Activated CD4-positive, alpha-beta T cell treated with anti-CD3 and anti-CD28 coated beads, Interleukin-2, amount 10 ng/mL, durations not matched to agents 7 days and 5 days (primary cell): Measurements from ENCODE around the gene SNRPD3. TPM values are rescaled to one million over a fixed set of nuclear protein-coding genes. Genes with fewer than 3 reads are reported as not detected.
A peak's percentile ranks its signal among the peaks of the same experiment; 100 is the strongest.
"Not testable (repeated sequence)": the region's sequence is repeated elsewhere in the genome, so short reads cannot be mapped to it uniquely, and the experiment has no call there.

ENCODE experiments used
- CTCF ChIA-PET: fragments of 350-600 bp; sonication (Branson Sonifier 250); formaldehyde crosslinking; loops from one replicate; lab custom pipeline; 2021; ENCODE audit warnings: antibody characterized with exemption; lab: Charles Lee
- POLR2A ChIA-PET: fragments of 350-600 bp; sonication (Branson Sonifier 250); formaldehyde crosslinking; loops from one replicate; lab custom pipeline; 2021; ENCODE audit warnings: antibody characterized with exemption; lab: Charles Lee
- DNase-seq: peaks from one replicate; pipeline ENCODE4 v3.0.0-alpha.2; 2020
- H3K27ac Mint-ChIP-seq: one replicate; pipeline ENCODE4 v1.8.0; 2021; ENCODE audit warnings: mild to moderate bottlenecking, moderate library complexity, mixed read lengths
- H3K27me3 Mint-ChIP-seq: one replicate; pipeline ENCODE4 v1.8.0; 2021; ENCODE audit warnings: mixed read lengths
- H3K36me3 Mint-ChIP-seq: one replicate; pipeline ENCODE4 v1.8.0; 2021; ENCODE audit warnings: low read depth, mixed read lengths
- H3K4me1 Mint-ChIP-seq: one replicate; pipeline ENCODE4 v1.8.0; 2021; ENCODE audit warnings: mixed read lengths
- H3K4me3 Mint-ChIP-seq: one replicate; pipeline ENCODE4 v1.8.0; 2021; ENCODE audit warnings: mild to moderate bottlenecking, moderate library complexity, mixed read lengths
- H3K9me3 Mint-ChIP-seq: one replicate; pipeline ENCODE4 v1.8.0; 2021; ENCODE audit warnings: mixed read lengths
- total RNA-seq, 2 experiments: library from RNA; stranded (reverse); gene quantifications; one replicate each; pipeline ENCODE4 v1.2.3, GENCODE V29; 2021

SNRPD3 gene
- total RNA-seq, 2 experiments from 2014 or later, result 120 to 139 TPM

GRCh38 chr22:24518771-24519485, 36.9 kb upstream of the SNRPD3 start:
- CTCF ChIA-PET, result no interaction called here
- H3K4me3 Mint-ChIP-seq, result no peak overlapping the region
- H3K9me3 Mint-ChIP-seq, result no peaks in the 10 kb centered on the region
- H3K36me3 Mint-ChIP-seq, result no peaks in the 10 kb centered on the region
- no peak overlapping the region for H3K27ac Mint-ChIP-seq
- peaks cover 14% of the 10 kb centered on the region for H3K4me1 Mint-ChIP-seq
- no peak for DNase-seq
- POLR2A ChIA-PET, result no interaction called here
- peaks cover 6% of the 10 kb centered on the region for H3K27me3 Mint-ChIP-seq

DNA sequence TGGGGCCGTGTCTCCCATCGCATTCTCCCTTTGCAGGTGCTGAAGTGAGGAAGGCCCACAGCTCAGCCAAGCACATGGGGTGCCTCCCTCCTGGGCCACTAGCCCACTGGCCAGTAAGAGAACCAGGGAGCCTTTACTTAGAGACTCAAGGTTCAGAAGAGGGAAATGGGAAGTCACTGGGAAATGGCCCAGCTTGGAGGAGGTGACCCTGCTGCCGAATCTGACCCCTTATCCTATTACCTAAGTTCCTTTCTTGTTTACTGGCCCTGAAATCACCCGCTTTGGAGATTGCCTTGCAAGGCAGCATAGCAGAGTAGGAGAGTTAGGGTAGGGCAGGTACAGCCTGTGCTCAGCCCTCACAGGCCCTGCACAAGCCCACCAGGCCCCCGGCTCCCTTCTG, 36.3 kb upstream of the SNRPD3 start:
- Mint-ChIP-seq H3K27me3 (peaks cover 6% of the 10 kb centered on the region), H3K4me3 (no peak overlapping the region), H3K4me1 (peaks cover 14% of the 10 kb centered on the region), H3K27ac (no peak overlapping the region), H3K36me3 (no peaks in the 10 kb centered on the region), H3K9me3 (no peaks in the 10 kb centered on the region)
- ChIA-PET POLR2A (no interaction called here), CTCF (no interaction called here)
- DNase-seq, result no peak

DNA sequence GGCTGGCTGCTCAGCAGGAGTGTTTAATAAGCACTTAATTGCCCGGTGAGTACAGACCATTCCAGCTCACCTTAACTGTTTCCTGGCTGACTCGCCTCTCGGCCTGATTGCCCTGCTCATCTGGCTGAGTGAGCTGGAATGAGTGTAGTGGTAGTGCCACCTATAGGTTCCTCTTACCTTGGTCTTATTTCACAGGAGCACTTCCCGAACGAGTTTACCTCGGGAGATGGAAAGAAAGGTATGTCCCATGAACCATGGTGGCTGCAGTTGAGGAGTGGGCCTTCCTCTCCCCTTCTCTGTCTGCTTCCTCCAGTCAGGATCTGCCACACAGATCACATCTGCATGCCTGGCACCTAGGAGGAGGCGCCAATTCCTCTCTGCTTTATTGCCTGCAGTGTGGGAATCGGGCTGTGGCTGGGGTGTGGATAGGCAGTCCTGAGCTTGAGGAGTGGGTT, 34.0 kb upstream of the SNRPD3 start:
- Mint-ChIP-seq H3K4me3 (no peak overlapping the region), H3K27me3 (peaks cover 6% of the 10 kb centered on the region), H3K27ac (no peak overlapping the region), H3K36me3 (no peaks in the 10 kb centered on the region), H3K9me3 (no peaks in the 10 kb centered on the region), H3K4me1 (peaks cover 22% of the 10 kb centered on the region)
- ChIA-PET POLR2A (interaction anchor here (0.6 kb wide), 1 partner anchor 33 kb away, joined by 4 read pairs; no protein-coding TSS in a partner anchor), CTCF (interaction anchor here (0.6 to 1.6 kb wide), 10 partner anchors 16 to 333 kb away, joined by 3 to 7 read pairs (median 3); partner anchors contain the start of gene ADORA2A)
- peak; percentile 63 for DNase-seq

- Mint-ChIP-seq H3K4me1 (peaks cover 16% of the 10 kb centered on the region), H3K4me3 (no peak overlapping the region), H3K36me3 (no peaks in the 10 kb centered on the region), H3K27me3 (no peaks in the 10 kb centered on the region), H3K27ac (no peak overlapping the region), H3K9me3 (no peaks in the 10 kb centered on the region)
- POLR2A ChIA-PET, result no interaction called here
- no peak for DNase-seq
- CTCF ChIA-PET, result interaction anchor here (1.0 kb wide), 1 partner anchor 100 kb away, joined by 4 read pairs; no protein-coding TSS in a partner anchor
These were observed 31.9 kb upstream of the SNRPD3 start for GRCh38 chr22:24523873-24524272.

- Mint-ChIP-seq H3K27me3 (peaks cover 4% of the 10 kb centered on the region), H3K9me3 (no peaks in the 10 kb centered on the region), H3K4me1 (peaks cover 13% of the 10 kb centered on the region), H3K36me3 (no peaks in the 10 kb centered on the region), H3K27ac (no peak overlapping the region), H3K4me3 (no peak overlapping the region)
- DNase-seq, result peak; percentile 88
- ChIA-PET CTCF (interaction anchor here (0.7 to 1.6 kb wide), 4 partner anchors 11 to 101 kb away, joined by 3 to 10 read pairs (median 4); no protein-coding TSS in a partner anchor), POLR2A (no interaction called here)
These were observed 30.3 kb upstream of the SNRPD3 start for GRCh38 chr22:24525416-24526037.

DNA sequence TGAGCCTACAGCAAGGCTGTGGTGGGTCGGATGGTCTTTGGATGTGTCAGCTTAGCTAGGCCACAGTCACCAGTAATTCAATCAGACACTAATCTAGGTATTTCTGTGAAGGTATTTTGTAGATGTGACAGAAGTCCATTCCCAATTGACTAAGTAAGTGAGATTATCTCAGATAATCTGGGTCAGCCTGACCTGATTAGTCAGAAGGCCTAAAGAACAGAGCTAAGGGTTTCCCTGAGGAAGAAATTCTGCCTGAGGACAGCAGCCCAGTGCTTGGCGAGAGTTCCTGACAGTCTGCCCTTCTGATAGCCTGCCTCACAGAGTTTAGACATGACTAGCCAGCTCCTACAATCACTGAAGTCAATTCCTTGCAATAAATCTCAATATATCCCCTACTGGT, 29.6 kb upstream of the SNRPD3 start:
- no peak for DNase-seq
- Mint-ChIP-seq H3K4me1 (peaks cover 13% of the 10 kb centered on the region), H3K9me3 (no peaks in the 10 kb centered on the region), H3K27ac (no peak overlapping the region), H3K27me3 (peaks cover 4% of the 10 kb centered on the region), H3K36me3 (no peaks in the 10 kb centered on the region), H3K4me3 (no peak overlapping the region)
- POLR2A ChIA-PET, result no interaction called here
- CTCF ChIA-PET, result interaction anchor here (0.7 to 1.6 kb wide), 4 partner anchors 10 to 102 kb away, joined by 3 to 10 read pairs (median 4); no protein-coding TSS in a partner anchor

GRCh38 chr22:24529898-24530297, 25.9 kb upstream of the SNRPD3 start:
- ChIA-PET CTCF (interaction anchor here (0.6 to 1.9 kb wide), 7 partner anchors 10 to 108 kb away, joined by 3 to 8 read pairs (median 5); no protein-coding TSS in a partner anchor), POLR2A (no interaction called here)
- Mint-ChIP-seq H3K27me3 (peaks cover 4% of the 10 kb centered on the region), H3K27ac (peak overlapping the region; percentile 58), H3K9me3 (no peaks in the 10 kb centered on the region), H3K4me1 (peaks cover 8% of the 10 kb centered on the region), H3K4me3 (no peak overlapping the region), H3K36me3 (no peaks in the 10 kb centered on the region)
- DNase-seq, result no peak

GRCh38 chr22:24530968-24531367, 24.8 kb upstream of the SNRPD3 start:
- H3K36me3 Mint-ChIP-seq, H3K4me1 Mint-ChIP-seq, H3K9me3 Mint-ChIP-seq, H3K27ac Mint-ChIP-seq, POLR2A ChIA-PET, H3K27me3 Mint-ChIP-seq, H3K4me3 Mint-ChIP-seq, DNase-seq: not testable (repeated sequence)
- CTCF ChIA-PET, result interaction anchor here (1.4 to 1.9 kb wide), 3 partner anchors 9 to 107 kb away, joined by 6 to 8 read pairs (median 7); no protein-coding TSS in a partner anchor

- CTCF ChIA-PET, result no interaction called here
- peaks cover 4% of the 10 kb centered on the region for H3K27me3 Mint-ChIP-seq
These were observed 23.7 kb upstream of the SNRPD3 start for GRCh38 chr22:24532075-24532474.

DNA sequence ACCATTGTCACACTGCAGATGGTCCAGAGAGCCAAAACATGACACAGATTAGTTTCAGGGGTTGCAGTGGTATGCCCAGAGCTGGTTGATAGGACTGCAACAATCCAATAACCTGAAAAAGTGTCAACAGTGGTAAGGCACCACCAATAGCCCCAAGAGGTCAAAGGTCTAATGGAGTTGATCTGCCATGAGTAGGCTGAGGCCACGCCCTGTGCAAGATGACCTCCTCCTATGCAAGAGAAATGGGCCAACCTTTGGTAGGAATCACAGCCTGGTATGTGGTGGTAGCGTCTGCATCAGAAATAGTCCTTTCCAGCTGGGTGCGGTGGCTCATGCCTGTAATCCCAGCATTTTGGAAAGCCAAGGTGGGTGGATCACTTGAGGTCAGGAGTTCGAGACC, 20.5 kb upstream of the SNRPD3 start:
- no peak for DNase-seq
- H3K36me3 Mint-ChIP-seq, result peaks cover 3% of the 10 kb centered on the region
- CTCF ChIA-PET, result no interaction called here
- no peaks in the 10 kb centered on the region for H3K27me3 Mint-ChIP-seq
- POLR2A ChIA-PET, result no interaction called here
- H3K27ac Mint-ChIP-seq, result peak overlapping the region; percentile 13
- no peak overlapping the region for H3K4me3 Mint-ChIP-seq
- no peaks in the 10 kb centered on the region for H3K9me3 Mint-ChIP-seq
- no peaks in the 10 kb centered on the region for H3K4me1 Mint-ChIP-seq

More at GRCh38 chr22:24532075-24532474, 23.7 kb upstream of the SNRPD3 start:
- Mint-ChIP-seq H3K27ac (no peak overlapping the region), H3K4me3 (no peak overlapping the region), H3K4me1 (no peaks in the 10 kb centered on the region), H3K36me3 (no peaks in the 10 kb centered on the region), H3K9me3 (no peaks in the 10 kb centered on the region)
- DNase-seq, result no peak
- POLR2A ChIA-PET, result no interaction called here

DNA sequence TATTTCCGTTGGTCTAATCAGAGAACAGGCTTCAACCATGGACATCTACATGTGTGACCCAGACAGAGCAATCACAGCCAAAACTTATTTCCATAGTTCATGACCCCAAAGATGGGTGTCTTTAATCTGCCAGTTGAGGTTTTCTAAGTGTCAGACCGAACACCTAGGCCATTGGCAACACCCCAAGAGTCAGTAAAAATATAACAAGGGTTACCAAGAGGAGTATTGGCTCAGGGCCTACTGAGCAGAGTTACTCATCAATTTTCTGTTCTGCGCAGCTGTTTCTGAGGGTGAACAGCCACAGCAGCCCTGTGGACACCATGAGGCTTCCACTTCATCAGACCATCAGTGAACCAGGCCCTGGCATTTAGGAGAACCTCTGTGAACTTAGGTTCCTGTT, 19.7 kb upstream of the SNRPD3 start:
- H3K27ac Mint-ChIP-seq, result no peak overlapping the region
- ChIA-PET CTCF (interaction anchor here (1.0 kb wide), 1 partner anchor 11 kb away, joined by 4 read pairs; no protein-coding TSS in a partner anchor), POLR2A (no interaction called here)
- no peaks in the 10 kb centered on the region for H3K4me1 Mint-ChIP-seq
- peaks cover 6% of the 10 kb centered on the region for H3K36me3 Mint-ChIP-seq
- no peaks in the 10 kb centered on the region for H3K27me3 Mint-ChIP-seq
- H3K4me3 Mint-ChIP-seq, result no peak overlapping the region
- no peaks in the 10 kb centered on the region for H3K9me3 Mint-ChIP-seq
- no peak for DNase-seq

GRCh38 chr22:24540470-24540869, 15.3 kb upstream of the SNRPD3 start:
- no peak overlapping the region for H3K4me3 Mint-ChIP-seq
- H3K27ac Mint-ChIP-seq, result no peak overlapping the region
- no peaks in the 10 kb centered on the region for H3K4me1 Mint-ChIP-seq
- POLR2A ChIA-PET, result no interaction called here
- DNase-seq, result no peak
- no peaks in the 10 kb centered on the region for H3K9me3 Mint-ChIP-seq
- peaks cover 23% of the 10 kb centered on the region for H3K36me3 Mint-ChIP-seq
- CTCF ChIA-PET, result interaction anchor here (2.0 kb wide), 1 partner anchor 10 kb away, joined by 6 read pairs; no protein-coding TSS in a partner anchor
- H3K27me3 Mint-ChIP-seq, result no peaks in the 10 kb centered on the region
